GM13976 (cell line): ENCODE data around the gene GSN.
"Not testable (repeated sequence)": the region's sequence is repeated elsewhere in the genome, so short reads cannot be mapped to it uniquely, and the experiment has no call there.

ENCODE experiments used
- DNase-seq: peaks from one replicate; pipeline ENCODE4 v3.0.0; 2012; ENCODE audit warnings: low spot score
- CTCF ChIP-seq: IDR thresholded peaks from 2 replicates; pipeline ENCODE4 v1.5.1; 2012; ENCODE audit warnings: borderline replicate concordance, mild to moderate bottlenecking; ENCODE audit not compliant: insufficient read depth; ENCODE audit errors: extremely low read depth, missing control alignments, control extremely low read depth
- in situ Hi-C: fragments of 300-500 bp; cut with MboI; formaldehyde crosslinking; loops from one replicate; pipeline ENCODE4 v1.12.0; 2022; ENCODE audit warnings: low sequenced_read_pairs, mixed read lengths, inconsistent platforms; ENCODE audit not compliant: unreplicated experiment

The GSN gene

DNA sequence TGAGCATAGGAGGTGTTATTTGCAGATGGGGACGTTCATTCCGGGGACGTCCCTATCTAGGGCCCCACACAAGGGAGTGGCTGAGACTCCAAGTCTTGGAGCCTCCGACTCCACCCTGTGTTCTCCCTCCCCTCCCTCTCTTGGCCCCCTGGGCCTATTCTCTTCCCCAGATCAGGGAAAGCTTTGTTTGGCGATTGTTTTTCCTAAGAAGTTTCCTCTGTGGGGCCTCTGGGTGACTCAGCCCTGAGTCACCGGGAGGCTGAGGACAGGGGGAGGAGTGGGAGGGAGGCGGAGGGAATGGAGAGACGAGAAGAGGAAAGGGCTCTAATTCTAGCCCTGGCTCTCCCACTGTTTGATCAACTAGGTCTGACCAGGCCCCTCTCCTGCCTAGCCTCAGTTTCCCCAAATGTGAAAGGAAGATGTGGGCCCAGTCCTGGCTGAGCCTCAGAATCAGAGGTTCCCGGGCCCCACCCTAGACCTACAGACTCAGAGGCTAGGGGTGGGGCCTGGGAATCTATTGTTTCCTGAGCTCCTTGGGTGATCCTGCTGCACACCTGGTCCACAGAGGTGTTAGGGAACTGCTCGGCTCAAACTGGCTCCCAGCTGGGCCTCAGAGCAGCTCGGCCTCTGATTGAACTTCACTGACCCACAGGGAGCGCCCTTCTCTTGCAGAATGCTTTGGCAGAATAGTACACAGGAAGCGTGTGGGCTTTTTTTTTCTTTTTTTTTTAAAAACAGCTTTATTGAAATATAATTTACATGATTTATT lies 19.2 kb downstream of the GSN start:
- no peak for DNase-seq
- no peak for TF ChIP-seq CTCF
- in situ Hi-C loops: no loop called here

- no peak for TF ChIP-seq CTCF
- in situ Hi-C loops: no loop called here
- DNase-seq: no peak
Measured at GRCh38 chr9:121288673-121289025, 20.7 kb downstream of the GSN start.

- no peak for TF ChIP-seq CTCF
- in situ Hi-C loops: no loop called here
Measured at GRCh38 chr9:121289026-121289771, 21.2 kb downstream of the GSN start.

GRCh38 chr9:121289772-121290370 lies 21.9 kb downstream of the GSN start:
- no peak for TF ChIP-seq CTCF
- in situ Hi-C loops: no loop called here
- DNase-seq: no peak

More at GRCh38 chr9:121289026-121289771, 21.2 kb downstream of the GSN start:
- no peak for DNase-seq

DNA sequence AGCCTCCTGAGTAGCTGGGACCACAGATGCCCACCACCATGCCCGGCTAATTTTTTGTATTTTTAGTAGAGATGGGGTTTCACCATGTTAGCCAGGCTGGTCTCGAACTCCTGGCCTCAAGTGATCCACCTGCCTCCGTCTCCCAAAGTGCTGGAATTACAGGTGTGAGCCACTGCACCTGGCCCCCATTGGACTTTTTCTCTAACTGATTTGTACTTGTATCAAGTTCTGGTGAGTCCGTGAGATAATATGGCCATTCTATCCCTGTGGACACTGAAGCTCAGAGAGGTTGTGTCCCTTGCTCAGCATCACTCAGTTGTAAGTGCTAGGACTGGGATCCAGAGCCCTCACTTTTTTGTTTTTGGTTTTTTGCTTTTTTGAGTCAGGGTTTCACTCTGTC lies 23.6 kb downstream of the GSN start:
- DNase-seq, in situ Hi-C loops: not testable (repeated sequence)

DNA sequence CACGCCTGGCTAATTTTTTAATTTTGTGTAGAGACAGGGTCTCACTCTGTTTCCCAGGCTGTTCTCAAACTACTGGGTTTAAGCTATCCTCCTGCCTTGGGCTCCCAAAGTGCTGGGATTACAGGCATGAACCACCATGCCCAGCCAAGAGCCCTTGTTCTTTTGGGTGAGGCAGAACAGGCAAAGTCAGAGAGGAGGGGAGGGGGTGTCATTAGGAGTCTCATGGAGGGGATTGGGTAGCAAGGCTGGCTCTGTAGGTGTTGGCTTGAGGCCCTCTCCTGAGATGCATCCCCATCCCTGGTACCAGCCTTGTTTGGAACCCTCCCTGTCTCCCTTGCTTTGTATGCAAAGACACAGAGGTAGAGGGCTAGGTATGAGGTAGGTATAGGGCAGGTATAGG lies 24.1 kb downstream of the GSN start:
- no peak for TF ChIP-seq CTCF
- DNase-seq: no peak
- in situ Hi-C loops: no loop called here

- in situ Hi-C loops: no loop called here
- TF ChIP-seq CTCF: no peak
- no peak for DNase-seq
Measured at GRCh38 chr9:121292801-121293241, 24.9 kb downstream of the GSN start.
